Measurements from ENCODE around the gene YIPF7. TPM values are rescaled to one million over a fixed set of nuclear protein-coding genes. Genes with fewer than 3 reads are reported as not detected.

YIPF7 gene
- polyA plus RNA-seq, 2 of the 4 experiments (the other 2 are of a cell fraction) = not detected

GRCh38 chr4:44629280-44629866 is 22.1 kb downstream of the YIPF7 start:
- POLR2A ChIA-PET = no interaction called here
- TF ChIP-seq CTCF (IDR thresholded peaks at IDR 0.05) (peak; percentile 50), ZFP36 (IDR thresholded peaks at IDR 0.05; ENCODE audit: borderline replicate concordance, partially characterized antibody) (no peak), ESRRA (IDR thresholded peaks at IDR 0.05; ENCODE audit: borderline replicate concordance, low read length) (no peak), ZC3H11A (IDR thresholded peaks at IDR 0.05) (no peak), ZSCAN20 (CRISPR knock-in tag; IDR thresholded peaks at IDR 0.05) (no peak), RCOR1 (IDR thresholded peaks at IDR 0.05; ENCODE audit: low read depth, low read length) (no peak), CEBPB (IDR thresholded peaks at IDR 0.05) (no peak), MAFK (IDR thresholded peaks at IDR 0.05; ENCODE audit: partially characterized antibody) (no peak), NR3C1 (IDR thresholded peaks at IDR 0.05) (no peak), NFE2L2 (conservative IDR thresholded peaks at IDR 0.05; ENCODE audit: low read length) (no peak), KDM1A (IDR thresholded peaks at IDR 0.05; ENCODE audit: low read depth) (no peak), CBX8 (IDR thresholded peaks at IDR 0.05) (no peak), CHD4 (IDR thresholded peaks at IDR 0.05; ENCODE audit: borderline replicate concordance) (no peak), JUN (IDR thresholded peaks at IDR 0.05) (no peak), MAX (IDR thresholded peaks at IDR 0.05) (no peak), NPAS2 (CRISPR knock-in tag; IDR thresholded peaks at IDR 0.05; ENCODE audit: borderline replicate concordance) (no peak), HOXB13 (CRISPR knock-in tag; IDR thresholded peaks at IDR 0.05; ENCODE audit: low read depth) (no peak), ATOH8 (CRISPR knock-in tag; IDR thresholded peaks at IDR 0.05; ENCODE audit: low read depth) (no peak), KDM5A (IDR thresholded peaks at IDR 0.05) (no peak), POLR2A (IDR thresholded peaks at IDR 0.05; ENCODE audit: low read length) (no peak), EP300 (IDR thresholded peaks at IDR 0.05) (no peak), RAD21 (conservative IDR thresholded peaks at IDR 0.05 in 1 of 2, IDR thresholded peaks at IDR 0.05 in 1 of 2) (peak; percentile 42 to 45; a peak in 4 of 5 replicates), SMC3 (IDR thresholded peaks at IDR 0.05) (peak; percentile 40; the same call in 2 of the 3 replicates), HMGXB4 (CRISPR knock-in tag; IDR thresholded peaks at IDR 0.05; ENCODE audit: borderline replicate concordance) (no peak)
- TF ChIP-seq, protein P1, sequence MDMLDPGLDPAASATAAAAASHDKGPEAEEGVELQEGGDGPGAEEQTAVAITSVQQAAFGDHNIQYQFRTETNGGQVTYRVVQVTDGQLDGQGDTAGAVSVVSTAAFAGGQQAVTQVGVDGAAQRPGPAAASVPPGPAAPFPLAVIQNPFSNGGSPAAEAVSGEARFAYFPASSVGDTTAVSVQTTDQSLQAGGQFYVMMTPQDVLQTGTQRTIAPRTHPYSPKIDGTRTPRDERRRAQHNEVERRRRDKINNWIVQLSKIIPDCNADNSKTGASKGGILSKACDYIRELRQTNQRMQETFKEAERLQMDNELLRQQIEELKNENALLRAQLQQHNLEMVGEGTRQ (IDR thresholded peaks at IDR 0.05) = no peak
- no peak overlapping the region for H3K4me3 ChIP-seq
- 7% methylated on average over 2 of the region's 2 CpGs for WGBS (ENCODE audit: missing lambda C conversion rate)
- peak; percentile 66 to 71 for ATAC-seq
- no peaks in the 10 kb centered on the region for H3K9me3 ChIP-seq
- peak; percentile 15 to 44 for DNase-seq (ENCODE audit: low read depth in 1 of 2, low spot score in 1 of 2)
- no peak overlapping the region for H3K4me2 ChIP-seq
- no peaks in the 10 kb centered on the region for H3K4me1 ChIP-seq
- CTCF ChIA-PET = interaction anchor here (1.0 to 1.1 kb wide), 2 partner anchors 11 to 181 kb away, joined by 3 to 4 read pairs; partner anchors contain the start of gene KCTD8
- H3K27ac ChIP-seq = no peak overlapping the region
- FAIRE-seq = no peak
